ENCODE measurements around the gene CD63. TPM values are rescaled to one million over a fixed set of nuclear protein-coding genes. Genes with fewer than 3 reads are reported as not detected.

The CD63 gene, protein sequence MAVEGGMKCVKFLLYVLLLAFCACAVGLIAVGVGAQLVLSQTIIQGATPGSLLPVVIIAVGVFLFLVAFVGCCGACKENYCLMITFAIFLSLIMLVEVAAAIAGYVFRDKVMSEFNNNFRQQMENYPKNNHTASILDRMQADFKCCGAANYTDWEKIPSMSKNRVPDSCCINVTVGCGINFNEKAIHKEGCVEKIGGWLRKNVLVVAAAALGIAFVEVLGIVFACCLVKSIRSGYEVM
- total RNA-seq, result 100 to 1,000 TPM; 540 to 910 (median 777) TPM

DNA sequence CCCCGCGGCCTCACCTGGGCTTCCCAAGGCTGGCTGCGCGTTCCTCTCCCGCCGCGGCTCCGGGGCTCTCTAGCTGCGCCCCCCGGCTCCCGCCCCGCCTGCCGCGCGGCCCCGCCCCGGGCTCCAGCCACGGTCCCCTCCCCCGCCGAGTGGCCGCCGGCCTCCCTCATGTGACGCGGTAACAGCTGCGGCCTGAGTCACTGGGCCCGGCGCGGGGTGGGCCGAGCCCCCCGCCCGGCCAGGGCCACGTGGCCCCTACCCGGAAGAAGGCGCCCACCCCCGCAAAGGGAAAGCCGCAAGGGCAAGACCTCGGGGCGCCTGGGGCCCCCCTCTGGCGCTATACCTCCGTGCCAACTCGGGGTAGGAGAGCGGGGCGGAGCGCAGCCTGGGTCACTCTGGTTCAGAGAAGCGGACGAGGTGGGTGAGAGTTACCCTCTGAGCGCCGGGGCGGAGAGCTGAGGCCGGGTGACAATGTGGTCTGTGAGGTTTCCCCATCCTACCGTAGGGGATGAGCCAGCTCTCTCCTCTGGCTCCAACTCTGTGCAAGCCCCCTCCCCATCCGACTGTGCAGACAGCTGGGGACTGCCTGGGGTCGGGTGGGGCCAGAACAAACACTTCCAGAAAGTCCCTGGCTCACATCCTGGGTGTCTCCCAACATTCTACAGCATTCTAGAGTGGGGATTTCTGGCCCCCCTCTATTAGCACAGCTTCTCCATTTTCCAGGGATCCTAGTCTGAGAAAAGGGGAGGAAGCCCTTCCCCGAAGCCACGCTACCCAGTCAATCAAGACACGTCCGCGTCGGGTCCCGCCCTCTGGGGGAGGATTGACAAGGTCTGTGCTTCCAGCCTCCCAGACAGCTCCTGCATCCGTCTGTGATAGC, at the start of gene CD63:
TSS of gene CD63 (minus strand) at position 71 of the 880 bp plus-strand sequence. CDS start 668 bp downstream, outside the sequence.
- peaks cover 9 to 13% of the 10 kb centered on the region in 2 donors for H3K4me1 ChIP-seq
- no peaks in the 10 kb centered on the region for H3K27me3 ChIP-seq
- H3K27ac ChIP-seq, result peak within 1 kb of the TSS; percentile 96 to 98
- DNase-seq (ENCODE audit: low spot score in 2 of 2), result peak; percentile 84 to 87
- H3K4me3 ChIP-seq, result peak within 1 kb of the TSS; percentile 75 to 89 (median 87)
- intact Hi-C loops (cut with DNase I; ENCODE audit: low total_unique reads), result no loop called here
- no peaks in the 10 kb centered on the region for H3K9me3 ChIP-seq
- H3K36me3 ChIP-seq, result no peaks in the 10 kb centered on the region
- TF ChIP-seq POLR2AphosphoS5 (IDR thresholded peaks at IDR 0.05), result peak; percentile 18 to 88 (median 54)
- TF ChIP-seq POLR2A (IDR thresholded peaks at IDR 0.05), result peak; percentile 22
- TF ChIP-seq, protein P1, sequence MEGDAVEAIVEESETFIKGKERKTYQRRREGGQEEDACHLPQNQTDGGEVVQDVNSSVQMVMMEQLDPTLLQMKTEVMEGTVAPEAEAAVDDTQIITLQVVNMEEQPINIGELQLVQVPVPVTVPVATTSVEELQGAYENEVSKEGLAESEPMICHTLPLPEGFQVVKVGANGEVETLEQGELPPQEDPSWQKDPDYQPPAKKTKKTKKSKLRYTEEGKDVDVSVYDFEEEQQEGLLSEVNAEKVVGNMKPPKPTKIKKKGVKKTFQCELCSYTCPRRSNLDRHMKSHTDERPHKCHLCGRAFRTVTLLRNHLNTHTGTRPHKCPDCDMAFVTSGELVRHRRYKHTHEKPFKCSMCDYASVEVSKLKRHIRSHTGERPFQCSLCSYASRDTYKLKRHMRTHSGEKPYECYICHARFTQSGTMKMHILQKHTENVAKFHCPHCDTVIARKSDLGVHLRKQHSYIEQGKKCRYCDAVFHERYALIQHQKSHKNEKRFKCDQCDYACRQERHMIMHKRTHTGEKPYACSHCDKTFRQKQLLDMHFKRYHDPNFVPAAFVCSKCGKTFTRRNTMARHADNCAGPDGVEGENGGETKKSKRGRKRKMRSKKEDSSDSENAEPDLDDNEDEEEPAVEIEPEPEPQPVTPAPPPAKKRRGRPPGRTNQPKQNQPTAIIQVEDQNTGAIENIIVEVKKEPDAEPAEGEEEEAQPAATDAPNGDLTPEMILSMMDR (IDR thresholded peaks at IDR 0.05), result no peak

DNA sequence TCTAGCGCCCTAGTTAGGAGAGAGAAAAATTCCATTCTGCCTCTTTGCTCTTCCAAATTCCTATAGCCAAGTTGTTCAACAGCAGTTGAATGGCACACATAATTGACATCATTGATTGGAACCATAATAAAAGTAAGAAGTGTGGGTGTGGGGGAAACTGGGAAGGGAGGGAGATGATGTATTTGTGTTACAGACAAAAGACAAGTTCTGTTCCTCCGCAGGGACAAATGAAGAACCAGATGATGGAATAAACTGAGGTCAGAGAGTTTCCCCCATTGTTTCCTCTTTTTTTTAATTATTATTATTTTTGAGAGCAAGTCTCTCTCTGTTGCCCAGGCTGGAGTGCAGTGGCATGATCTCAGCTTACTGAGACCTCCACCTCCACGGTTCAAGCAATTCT, 49.0 kb upstream of the CD63 start:
- TF ChIP-seq POLR2AphosphoS5 (IDR thresholded peaks at IDR 0.05) (no peak), POLR2A (IDR thresholded peaks at IDR 0.05) (no peak)
- TF ChIP-seq, protein P1 (IDR thresholded peaks at IDR 0.05), result no peak
- DNase-seq (ENCODE audit: low spot score in 2 of 2), result no peak
- H3K36me3 ChIP-seq, result no peaks in the 10 kb centered on the region
- intact Hi-C loops (cut with DNase I; ENCODE audit: low total_unique reads), result no loop called here
- H3K4me1 ChIP-seq, result no peaks in the 10 kb centered on the region
- no peak overlapping the region for H3K4me3 ChIP-seq
- no peaks in the 10 kb centered on the region for H3K9me3 ChIP-seq
- H3K27me3 ChIP-seq, result no peaks in the 10 kb centered on the region
- no peak overlapping the region for H3K27ac ChIP-seq

DNA sequence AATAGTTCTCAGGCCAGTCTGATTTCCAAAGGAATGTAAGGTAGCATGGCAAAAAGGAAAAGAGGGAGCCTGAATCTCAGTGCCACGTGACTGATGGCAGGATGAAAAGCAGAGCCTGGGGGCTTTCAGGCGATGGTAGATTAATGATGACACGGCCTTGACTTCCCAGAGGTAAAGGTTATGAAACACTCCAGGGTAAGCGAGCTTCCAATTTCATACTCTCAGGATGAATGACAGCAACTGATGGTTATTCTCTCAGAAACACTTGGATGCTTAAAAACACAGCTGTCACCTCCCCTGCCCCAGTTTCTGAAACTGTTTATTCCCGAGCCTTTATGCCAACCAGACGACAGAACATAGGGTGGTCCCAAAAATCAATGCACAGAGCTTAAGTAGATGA, 42.9 kb upstream of the CD63 start:
- H3K4me1 ChIP-seq, result no peaks in the 10 kb centered on the region
- no peak overlapping the region for H3K4me3 ChIP-seq
- H3K27me3 ChIP-seq, result no peaks in the 10 kb centered on the region
- TF ChIP-seq, protein P1 (IDR thresholded peaks at IDR 0.05), result no peak
- no peak for TF ChIP-seq POLR2AphosphoS5 (IDR thresholded peaks at IDR 0.05)
- TF ChIP-seq POLR2A (IDR thresholded peaks at IDR 0.05), result no peak
- H3K27ac ChIP-seq, result no peak overlapping the region
- no peaks in the 10 kb centered on the region for H3K36me3 ChIP-seq
- DNase-seq (ENCODE audit: low spot score in 2 of 2), result no peak
- no peaks in the 10 kb centered on the region for H3K9me3 ChIP-seq
- intact Hi-C loops (cut with DNase I; ENCODE audit: low total_unique reads), result loop anchor here (1.0 kb wide), 1 partner anchor 27 kb away; no protein-coding TSS in a partner anchor

DNA sequence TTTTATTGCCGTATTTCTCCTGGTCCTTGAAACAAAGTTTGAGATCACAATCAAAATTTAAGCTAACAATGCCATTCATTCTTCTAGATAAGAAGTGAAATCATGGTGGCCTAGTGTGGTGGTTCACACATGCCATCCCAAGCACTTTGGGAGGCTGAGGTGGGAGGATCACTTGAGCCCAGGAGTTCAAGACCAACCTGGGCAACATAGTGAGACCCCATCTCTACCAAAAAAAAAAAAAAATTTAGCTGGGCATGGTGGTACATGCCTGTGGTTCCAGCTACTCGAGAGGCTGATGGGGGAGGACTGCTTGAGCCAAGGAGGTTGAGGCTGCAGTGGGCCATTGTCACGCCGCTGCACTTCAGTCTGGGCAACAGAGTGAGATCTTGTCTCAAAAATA, 38.3 kb upstream of the CD63 start:
- H3K4me1 ChIP-seq, result no peaks in the 10 kb centered on the region
- intact Hi-C loops (cut with DNase I; ENCODE audit: low total_unique reads), result no loop called here
- DNase-seq (ENCODE audit: low spot score in 2 of 2), result no peak
- no peaks in the 10 kb centered on the region for H3K36me3 ChIP-seq
- H3K27me3 ChIP-seq, result no peaks in the 10 kb centered on the region
- H3K9me3 ChIP-seq, result no peaks in the 10 kb centered on the region
- H3K27ac ChIP-seq, result no peak overlapping the region
- no peak overlapping the region for H3K4me3 ChIP-seq
- TF ChIP-seq POLR2A (IDR thresholded peaks at IDR 0.05) (no peak), POLR2AphosphoS5 (IDR thresholded peaks at IDR 0.05) (no peak)
- TF ChIP-seq, protein P1 (IDR thresholded peaks at IDR 0.05), result no peak

All from breast epithelium (tissue), 4 donors.